Measurements from ENCODE around the gene UBC.
A peak's percentile ranks its signal among the peaks of the same experiment; 100 is the strongest.
"Not testable (repeated sequence)": the region's sequence is repeated elsewhere in the genome, so short reads cannot be mapped to it uniquely, and the experiment has no call there.

Gene UBC

GRCh38 chr12:124931528-124931927 is 17.1 kb upstream of the UBC start:
- DNase-seq (ENCODE audit: low read depth in 2 of 2), result not testable (repeated sequence)

GRCh38 chr12:124930586-124930985 is 16.1 kb upstream of the UBC start:
- no peak for DNase-seq (ENCODE audit: low read depth in 2 of 2)

- no peak for DNase-seq (ENCODE audit: low read depth in 2 of 2)
Measured at GRCh38 chr12:124929649-124930419, 15.4 kb upstream of the UBC start.

- DNase-seq (ENCODE audit: low read depth in 2 of 2), result no peak
Measured at GRCh38 chr12:124928912-124929530, 14.6 kb upstream of the UBC start.

- DNase-seq (ENCODE audit: low read depth in 2 of 2), result peak; percentile 14 to 28
Measured at GRCh38 chr12:124928095-124928911, 13.9 kb upstream of the UBC start.

- peak; percentile 91 to 96 for DNase-seq (ENCODE audit: low read depth in 2 of 2)
Measured at GRCh38 chr12:124927201-124928094, 13.0 kb upstream of the UBC start.

GRCh38 chr12:124925782-124926181 is 11.3 kb upstream of the UBC start:
- not testable (repeated sequence) for DNase-seq (ENCODE audit: low read depth in 2 of 2)

- DNase-seq (ENCODE audit: low read depth in 2 of 2), result no peak
Measured at GRCh38 chr12:124925117-124925516, 10.7 kb upstream of the UBC start.

- DNase-seq (ENCODE audit: low read depth in 2 of 2), result no peak
Measured at GRCh38 chr12:124923905-124924734, 9.7 kb upstream of the UBC start.

- peak; percentile 56 to 65 for DNase-seq (ENCODE audit: low read depth in 2 of 2)
Measured at GRCh38 chr12:124921200-124922031, 7.0 kb upstream of the UBC start.

GRCh38 chr12:124920353-124920935 is 6.0 kb upstream of the UBC start:
- no peak for DNase-seq (ENCODE audit: low read depth in 2 of 2)

GRCh38 chr12:124919521-124920352 is 5.3 kb upstream of the UBC start:
- no peak for DNase-seq (ENCODE audit: low read depth in 2 of 2)

- DNase-seq (ENCODE audit: low read depth in 2 of 2), result not testable (repeated sequence)
Measured at GRCh38 chr12:124918622-124918988, 4.2 kb upstream of the UBC start.

GRCh38 chr12:124917841-124918621 is 3.6 kb upstream of the UBC start:
- no peak for DNase-seq (ENCODE audit: low read depth in 2 of 2)

GRCh38 chr12:124917135-124917840 is 2.8 kb upstream of the UBC start:
- peak; percentile 71 to 76 for DNase-seq (ENCODE audit: low read depth in 2 of 2)

- DNase-seq (ENCODE audit: low read depth in 2 of 2), result peak in 1 of 2 donors; percentile 37
Measured at GRCh38 chr12:124916374-124917134, 2.1 kb upstream of the UBC start.

All from stimulated activated CD4-positive, alpha-beta T cell treated with anti-CD3 and anti-CD28 coated beads, Interleukin-1b, Interleukin-23, amount 100 ng/mL, for 4 hours (primary cell).